ENCODE measurements around the gene RHO. TPM values are rescaled to one million over a fixed set of nuclear protein-coding genes. Genes with fewer than 3 reads are reported as not detected.
"Not testable (repeated sequence)": the region's sequence is repeated elsewhere in the genome, so short reads cannot be mapped to it uniquely, and the experiment has no call there.

Gene RHO
- total and polyA plus RNA-seq, 2 donors (not counting 1 experiment from before 2014, with no cell fraction given): not detected

GRCh38 chr3:129482721-129483120, 45.7 kb upstream of the RHO start:
- Histone ChIP-seq H4K20me1 (ENCODE audit: control insufficient read depth, extremely low read depth, insufficient read depth, low read length) (no peaks in the 10 kb centered on the region), H3K9me3 (ENCODE audit: control insufficient read depth, insufficient read depth, low read depth, low read length) (no peaks in the 10 kb centered on the region), H3K4me1 (ENCODE audit: control insufficient read depth, extremely low read depth, insufficient read depth, low read length) (peaks cover 23% of the 10 kb centered on the region), H3K4me3 (replicated peaks in 1 of 4; ENCODE audit: control extremely low read depth in 1 of 4, insufficient read depth in 1 of 4, low read depth in 3 of 4, low read length in 4 of 4) (no peak overlapping the region), H3K27me3 (ENCODE audit: control insufficient read depth, insufficient read depth, low read length) (no peaks in the 10 kb centered on the region), H3K4me2 (ENCODE audit: extremely low read depth, insufficient read depth, low read length) (no peak overlapping the region), H3K79me2 (ENCODE audit: control insufficient read depth, insufficient read depth, low read length) (no peaks in the 10 kb centered on the region), H2AFZ (ENCODE audit: low read length) (no peak overlapping the region), H3K27ac (ENCODE audit: insufficient read depth, low read length) (no peak overlapping the region), H3K9ac (ENCODE audit: insufficient read depth, low read length) (no peak overlapping the region), H3K36me3 (ENCODE audit: control insufficient read depth, insufficient read depth, low read length) (peaks cover 7% of the 10 kb centered on the region)
- peak in 1 of 2 donors; percentile 12 for TF ChIP-seq CTCF (conservative IDR thresholded peaks at IDR 0.05 in 1 of 2, IDR thresholded peaks at IDR 0.05 in 1 of 2; ENCODE audit: low read depth in 1 of 2, low read length in 2 of 2)
- no peak for TF ChIP-seq EZH2 (IDR thresholded peaks at IDR 0.05; ENCODE audit: low read length, missing control alignments)
- no peak for DNase-seq (ENCODE audit: low read depth in 2 of 2)

- Histone ChIP-seq H2AFZ (ENCODE audit: low read length) (no peak overlapping the region), H3K4me2 (ENCODE audit: extremely low read depth, insufficient read depth, low read length) (no peak overlapping the region), H3K27me3 (ENCODE audit: control insufficient read depth, insufficient read depth, low read length) (no peaks in the 10 kb centered on the region), H3K9ac (ENCODE audit: insufficient read depth, low read length) (no peak overlapping the region), H3K9me3 (ENCODE audit: control insufficient read depth, insufficient read depth, low read depth, low read length) (no peaks in the 10 kb centered on the region), H4K20me1 (ENCODE audit: control insufficient read depth, extremely low read depth, insufficient read depth, low read length) (no peaks in the 10 kb centered on the region), H3K36me3 (ENCODE audit: control insufficient read depth, insufficient read depth, low read length) (peaks cover 7% of the 10 kb centered on the region), H3K4me1 (ENCODE audit: control insufficient read depth, extremely low read depth, insufficient read depth, low read length) (peaks cover 23% of the 10 kb centered on the region), H3K4me3 (replicated peaks in 1 of 4; ENCODE audit: control extremely low read depth in 1 of 4, insufficient read depth in 1 of 4, low read depth in 3 of 4, low read length in 4 of 4) (no peak overlapping the region), H3K27ac (ENCODE audit: insufficient read depth, low read length) (no peak overlapping the region), H3K79me2 (ENCODE audit: control insufficient read depth, insufficient read depth, low read length) (no peaks in the 10 kb centered on the region)
- TF ChIP-seq CTCF (conservative IDR thresholded peaks at IDR 0.05 in 1 of 2, IDR thresholded peaks at IDR 0.05 in 1 of 2; ENCODE audit: low read depth in 1 of 2, low read length in 2 of 2) (no peak), EZH2 (IDR thresholded peaks at IDR 0.05; ENCODE audit: low read length, missing control alignments) (no peak)
- no peak for DNase-seq (ENCODE audit: low read depth in 2 of 2)
Observed at GRCh38 chr3:129483870-129484269, 44.6 kb upstream of the RHO start.

GRCh38 chr3:129485146-129485545, 43.3 kb upstream of the RHO start:
- Histone ChIP-seq H3K27ac (ENCODE audit: insufficient read depth, low read length) (peak overlapping the region; percentile 55), H3K4me1 (ENCODE audit: control insufficient read depth, extremely low read depth, insufficient read depth, low read length) (peaks cover 23% of the 10 kb centered on the region), H3K4me2 (ENCODE audit: extremely low read depth, insufficient read depth, low read length) (peak overlapping the region; percentile 11)
- not testable (repeated sequence) for H3K9ac ChIP-seq (ENCODE audit: insufficient read depth, low read length); H2AFZ ChIP-seq (ENCODE audit: low read length); H3K36me3 ChIP-seq (ENCODE audit: control insufficient read depth, insufficient read depth, low read length); H3K9me3 ChIP-seq (ENCODE audit: control insufficient read depth, insufficient read depth, low read depth, low read length); H4K20me1 ChIP-seq (ENCODE audit: control insufficient read depth, extremely low read depth, insufficient read depth, low read length); H3K4me3 ChIP-seq (replicated peaks in 1 of 4; ENCODE audit: control extremely low read depth in 1 of 4, insufficient read depth in 1 of 4, low read depth in 3 of 4, low read length in 4 of 4); H3K79me2 ChIP-seq (ENCODE audit: control insufficient read depth, insufficient read depth, low read length); H3K27me3 ChIP-seq (ENCODE audit: control insufficient read depth, insufficient read depth, low read length)
- peak in 1 of 2 donors; percentile 11 for DNase-seq (ENCODE audit: low read depth in 2 of 2)
